K562 (cell line): Measurements from ENCODE around the gene KRTAP1-4. TPM values are rescaled to one million over a fixed set of nuclear protein-coding genes. Genes with fewer than 3 reads are reported as not detected.
A peak's percentile ranks its signal among the peaks of the same experiment; 100 is the strongest.

Experiments used
- ATAC-seq: fragments of 200-7000 bp; cut with Tn5 transposase; 3 replicates; pipeline ENCODE4 v1.9.1; 2020; ENCODE audit warnings: moderate library complexity
- BruUV-seq: library from RNA; stranded (reverse); fragments of 400-500 nt; replicated peaks from 2 replicates; lab custom pipeline; 2021; lab: Mats Ljungman, UMichigan
- CTCF ChIA-PET: fragments of 300-600 bp; formaldehyde crosslinking; extraction: SDS; loops from one replicate; lab custom pipeline; 2021; ENCODE audit warnings: low intra/inter-chr PET ratio; lab: Yijun Ruan, JAX
- POLR2A ChIA-PET: fragments of 300-600, 350-650 bp; sonication (Branson Sonifier 250); formaldehyde crosslinking; extraction: SDS; loops from one replicate; lab custom pipeline; 2021; ENCODE audit warnings: antibody characterized with exemption, inconsistent platforms; lab: Yijun Ruan, JAX
- DNase-seq, 4 experiments: peaks; one replicate each; pipeline versions ENCODE4 v3.0.0 to v3.0.0-alpha.2; 2011 to 2018; ENCODE audit warnings: low spot score in 3 of 4, mixed read lengths in 3 of 4; ENCODE audit errors: extremely low read depth in 1 of 4
- FAIRE-seq: peaks from 2 replicates; lab custom pipeline; 2011; peaks lifted over from hg19 to GRCh38; lab: Jason Lieb, UNC
- H2AFZ ChIP-seq: 2 replicates; pipeline ENCODE4 v1.6.0; 2011; ENCODE audit warnings: low read depth, low read length, control low read depth, inconsistent platforms
- H3K27ac ChIP-seq: fragments of 200-600 bp; 3 replicates; pipeline ENCODE4 v1.8.0; 2011; ENCODE audit warnings: low read depth, mild to moderate bottlenecking, control low read depth, inconsistent platforms, low read length, moderate library complexity, mixed read lengths; ENCODE audit errors: extremely low read depth
- H3K27me3 ChIP-seq, 2 experiments: fragments of 300-600 bp in 1 of 2; 2 replicates in 1 of 2; 3 replicates in 1 of 2; pipeline versions ENCODE4 v1.6.0 to v1.8.0; 2011; ENCODE audit warnings: inconsistent platforms in 2 of 2, low read length in 2 of 2, mild to moderate bottlenecking in 1 of 2, mixed read lengths in 1 of 2, moderate library complexity in 1 of 2; ENCODE audit not compliant: control insufficient read depth in 2 of 2, insufficient read depth in 2 of 2
- H3K36me3 ChIP-seq: fragments of 300-600 bp; 3 replicates; pipeline ENCODE4 v1.8.0; 2011; ENCODE audit warnings: mild to moderate bottlenecking, low read length, inconsistent platforms; ENCODE audit not compliant: control insufficient read depth, insufficient read depth
- H3K4me1 ChIP-seq, 2 experiments: fragments of 200-600 bp in 1 of 2; replicated peaks in 1 of 2; 2 replicates in 1 of 2; 3 replicates in 1 of 2; pipeline versions ENCODE4 v1.5.1 to v1.8.0; 2011; ENCODE audit warnings: inconsistent platforms in 2 of 2, low read length in 2 of 2, mild to moderate bottlenecking in 1 of 2, mixed read lengths in 1 of 2, moderate library complexity in 1 of 2; ENCODE audit not compliant: control insufficient read depth in 2 of 2, insufficient read depth in 2 of 2
- H3K4me2 ChIP-seq: 2 replicates; pipeline ENCODE4 v1.6.1; 2011; ENCODE audit warnings: low read length, control low read depth, inconsistent platforms, mixed read lengths; ENCODE audit not compliant: insufficient read depth
- H3K4me3 ChIP-seq: fragments of 200-600 bp; sonication (generic), shearing (Covaris generic); 2 replicates; pipeline ENCODE4 v1.5.1; 2016; ENCODE audit warnings: control low read depth, inconsistent platforms
- H3K79me2 ChIP-seq: fragments of 200-600 bp; 3 replicates; pipeline ENCODE4 v1.8.0; 2011; ENCODE audit warnings: low read length, inconsistent platforms; ENCODE audit not compliant: control insufficient read depth, insufficient read depth
- H3K9ac ChIP-seq, 2 experiments: 2 replicates each; pipeline versions ENCODE4 v1.6.0 to v1.6.1; 2011; ENCODE audit warnings: low read depth in 2 of 2, low read length in 2 of 2, control low read depth in 1 of 2, inconsistent platforms in 1 of 2, mild to moderate bottlenecking in 1 of 2, mixed read lengths in 1 of 2; ENCODE audit not compliant: insufficient read depth in 1 of 2
- H3K9me1 ChIP-seq: one replicate; pipeline ENCODE4 v1.6.0; 2011; ENCODE audit warnings: inconsistent platforms, mild to moderate bottlenecking, low read length, moderate library complexity; ENCODE audit not compliant: control insufficient read depth, insufficient read depth
- H3K9me3 ChIP-seq: replicated peaks from 2 replicates; pipeline ENCODE4 v1.5.1; 2011; ENCODE audit warnings: low read depth, low read length, inconsistent platforms; ENCODE audit not compliant: control insufficient read depth, insufficient read depth
- H4K20me1 ChIP-seq: replicated peaks from 2 replicates; pipeline ENCODE4 v1.6.1; 2011; ENCODE audit warnings: low read length, inconsistent platforms, mixed read lengths; ENCODE audit not compliant: control insufficient read depth, insufficient read depth
- ATF4 ChIP-seq: fragments of 450-650 bp; formaldehyde crosslinking; IDR thresholded peaks from 2 replicates; pipeline ENCODE4 v1.4.0; 2022; ENCODE audit warnings: mild to moderate bottlenecking, moderate library complexity
- CREBBP ChIP-seq: IDR thresholded peaks from one replicate; pipeline ENCODE4 v1.6.1; 2012; ENCODE audit warnings: low read depth, mild to moderate bottlenecking, control low read depth, inconsistent platforms, low read length
- LEF1 ChIP-seq: fragments of 450-650 bp; IDR thresholded peaks from 2 replicates; pipeline ENCODE4 v1.6.1; 2016; ENCODE audit warnings: mild to moderate bottlenecking
- NR0B1 ChIP-seq: fragments of 450-650 bp; IDR thresholded peaks from one replicate; pipeline ENCODE4 v1.6.1; 2018; ENCODE audit warnings: mild to moderate bottlenecking, moderate library complexity; ENCODE audit not compliant: partially characterized antibody
- RBM25 ChIP-seq: fragments of 200-400 bp; formaldehyde crosslinking; IDR thresholded peaks from 2 replicates; pipeline ENCODE4 v1.6.1; 2018; ENCODE audit warnings: low read length, low read depth, moderate library complexity; ENCODE audit not compliant: severe bottlenecking
- WGBS: fragments of 100-300 bp; shearing (Covaris generic); methylation state at CpG from one replicate; pipeline ENCODE4 v1.1.6; 2016; ENCODE audit warnings: low coverage, mixed read lengths; ENCODE audit not compliant: insufficient coverage; ENCODE audit errors: missing lambda C conversion rate; 5-methylcytosine and 5-hydroxymethylcytosine counted together
- in situ Hi-C: fragments of 300-500 bp; cut with MboI; formaldehyde crosslinking; loops from 4 replicates; pipeline ENCODE4 v1.15.0; 2018; ENCODE audit warnings: inconsistent platforms, mixed read lengths
- intact Hi-C: fragments of 100-400 bp; cut with micrococcal nuclease; formaldehyde crosslinking; loops from 2 replicates; pipeline ENCODE4 v1.14.2; 2022
- polyA plus RNA-seq, 8 experiments: library from polyadenylated mRNA; depleted of rRNA in 4 of 8; stranded (reverse) in 5 of 8; unstranded in 3 of 8; fragments of >200 nt; fragmentation: Nextera tagmentation in 2 of 8; fragmentation: Illumina TruSeq in 1 of 8; extraction: Ambion mirVana in 2 of 8; extraction: Trizol in 1 of 8; gene quantifications; 2 replicates each; pipeline versions ENCODE4 v1.2.1 to v1.2.3, GENCODE V29; 2011 to 2014; ENCODE audit warnings: inconsistent platforms in 1 of 8, missing spikeins in 1 of 8
- total RNA-seq, 7 experiments: library from RNA; depleted of rRNA in 6 of 7; stranded (reverse); fragments of >200 nt in 6 of 7; fragmentation: Illumina TruSeq in 2 of 7; extraction: Trizol in 2 of 7; gene quantifications; 2 replicates each; pipeline versions ENCODE4 v1.2.1 to v1.2.3, GENCODE V29; 2011 to 2021; ENCODE audit warnings: low replicate concordance in 1 of 7

The KRTAP1-4 gene
- total and polyA plus RNA-seq, 9 of the 15 experiments (the other 6 are each of a cell fraction or from before 2014, with no cell fraction given) = not detected

GRCh38 chr17:40981115-40981514, 48.9 kb downstream of the KRTAP1-4 start:
- no TSS peak for BruUV-seq
- Histone ChIP-seq H3K9me3 (no peaks in the 10 kb centered on the region), H3K27ac (no peak overlapping the region), H4K20me1 (no peaks in the 10 kb centered on the region; the same call in 1 of the 2 replicates), H3K9ac (no peak overlapping the region), H3K27me3 (peaks cover 3 to 32% of the 10 kb centered on the region in 2 experiments; a peak in 4 of 5 replicates), H3K79me2 (no peaks in the 10 kb centered on the region), H2AFZ (no peak overlapping the region), H3K36me3 (no peaks in the 10 kb centered on the region), H3K9me1 (peaks cover 4% of the 10 kb centered on the region), H3K4me1 (no peaks in the 10 kb centered on the region; a peak in 1 of 5 replicates), H3K4me3 (no peak overlapping the region), H3K4me2 (no peak overlapping the region)
- in situ Hi-C loops (no loop called here), intact Hi-C loops (no loop called here)
- POLR2A ChIA-PET = interaction anchor here (0.7 to 2.2 kb wide), 3 partner anchors 15 to 572 kb away, joined by 3 to 8 read pairs (median 4); no protein-coding TSS in a partner anchor
- FAIRE-seq (no peak), DNase-seq (no peak), ATAC-seq (no peak)
- WGBS = 0% methylated on average over 5 of the region's 5 CpGs
- CTCF ChIA-PET = no interaction called here
- TF ChIP-seq ATF4 (CRISPR knock-in tag) = no peak
- TF ChIP-seq RBM25 = peak; percentile 70
- TF ChIP-seq LEF1 = no peak
- no peak for TF ChIP-seq CREBBP
- TF ChIP-seq NR0B1 = no peak
